LNCAP (cell line): ENCODE measurements around the gene CATSPER3.

Experiments
- TF ChIP-seq, protein P1 (sequence below): fragments of 450-650 bp; IDR thresholded peaks from 2 replicates; pipeline ENCODE4 v1.5.1; 2017; ENCODE audit warnings: mild to moderate bottlenecking

CATSPER3 gene

DNA sequence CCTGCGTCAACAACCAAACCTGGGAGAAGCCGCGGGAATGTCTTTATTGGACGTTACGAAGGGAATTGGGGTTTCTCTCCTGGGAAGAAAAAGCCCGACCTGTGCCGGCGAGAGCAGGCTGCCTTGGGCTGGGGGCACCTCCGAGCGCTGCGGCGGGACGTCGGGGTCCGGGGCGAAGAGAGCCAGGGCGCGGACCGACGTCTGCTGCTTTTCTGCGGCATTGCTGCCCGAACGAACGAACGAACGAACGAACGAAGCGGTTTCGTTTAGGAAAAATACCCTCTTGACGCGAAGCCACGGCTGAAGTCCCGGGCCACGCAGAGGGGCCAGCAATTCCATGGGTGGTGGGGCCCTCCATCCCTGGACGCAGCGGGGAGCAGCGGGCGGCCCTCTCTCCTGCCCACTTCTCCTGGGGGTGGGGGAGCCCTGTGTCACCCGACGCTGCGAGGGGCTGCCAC is 71.1 kb downstream of the CATSPER3 start:
- TF ChIP-seq, protein P1, sequence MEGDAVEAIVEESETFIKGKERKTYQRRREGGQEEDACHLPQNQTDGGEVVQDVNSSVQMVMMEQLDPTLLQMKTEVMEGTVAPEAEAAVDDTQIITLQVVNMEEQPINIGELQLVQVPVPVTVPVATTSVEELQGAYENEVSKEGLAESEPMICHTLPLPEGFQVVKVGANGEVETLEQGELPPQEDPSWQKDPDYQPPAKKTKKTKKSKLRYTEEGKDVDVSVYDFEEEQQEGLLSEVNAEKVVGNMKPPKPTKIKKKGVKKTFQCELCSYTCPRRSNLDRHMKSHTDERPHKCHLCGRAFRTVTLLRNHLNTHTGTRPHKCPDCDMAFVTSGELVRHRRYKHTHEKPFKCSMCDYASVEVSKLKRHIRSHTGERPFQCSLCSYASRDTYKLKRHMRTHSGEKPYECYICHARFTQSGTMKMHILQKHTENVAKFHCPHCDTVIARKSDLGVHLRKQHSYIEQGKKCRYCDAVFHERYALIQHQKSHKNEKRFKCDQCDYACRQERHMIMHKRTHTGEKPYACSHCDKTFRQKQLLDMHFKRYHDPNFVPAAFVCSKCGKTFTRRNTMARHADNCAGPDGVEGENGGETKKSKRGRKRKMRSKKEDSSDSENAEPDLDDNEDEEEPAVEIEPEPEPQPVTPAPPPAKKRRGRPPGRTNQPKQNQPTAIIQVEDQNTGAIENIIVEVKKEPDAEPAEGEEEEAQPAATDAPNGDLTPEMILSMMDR: no peak

DNA sequence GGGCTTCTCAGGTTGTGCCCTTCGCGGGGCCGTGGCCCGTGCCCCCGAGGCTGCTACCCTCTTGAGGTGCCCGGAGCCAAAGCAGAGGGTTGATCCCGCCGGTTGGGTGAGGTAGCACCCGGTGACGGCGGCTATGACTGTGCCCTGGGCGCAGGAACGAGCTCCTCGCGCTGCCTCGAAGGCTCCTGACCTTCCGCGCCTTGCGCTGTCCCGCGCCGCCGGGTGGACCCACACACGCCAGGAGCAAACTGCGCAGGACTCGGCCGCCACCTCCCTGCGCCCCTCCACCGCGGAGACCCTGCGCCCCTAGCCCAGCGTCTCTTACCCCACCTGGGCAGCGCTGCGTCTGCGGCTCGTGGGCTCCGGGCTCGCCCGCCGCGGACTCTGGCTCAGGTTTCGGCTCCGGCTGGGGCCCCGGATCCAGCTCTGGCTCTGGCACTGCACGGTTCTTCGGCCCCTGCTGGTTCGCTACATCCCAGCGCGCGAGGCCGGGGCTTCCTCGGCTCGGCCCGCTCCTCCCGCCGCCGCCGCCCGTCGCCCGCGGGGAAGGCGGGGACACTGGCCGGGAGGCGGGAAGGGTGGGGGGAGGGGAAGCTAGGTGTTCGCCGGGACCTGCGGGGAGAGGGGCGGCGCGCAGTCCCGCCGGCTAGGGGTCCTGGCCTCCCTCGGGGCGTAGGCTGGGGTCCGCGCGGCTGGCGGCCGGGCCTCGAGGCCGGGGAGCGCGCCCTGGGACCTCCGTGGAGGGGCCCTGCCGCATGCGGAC is 71.7 kb downstream of the CATSPER3 start:
- TF ChIP-seq, protein P1: no peak

DNA sequence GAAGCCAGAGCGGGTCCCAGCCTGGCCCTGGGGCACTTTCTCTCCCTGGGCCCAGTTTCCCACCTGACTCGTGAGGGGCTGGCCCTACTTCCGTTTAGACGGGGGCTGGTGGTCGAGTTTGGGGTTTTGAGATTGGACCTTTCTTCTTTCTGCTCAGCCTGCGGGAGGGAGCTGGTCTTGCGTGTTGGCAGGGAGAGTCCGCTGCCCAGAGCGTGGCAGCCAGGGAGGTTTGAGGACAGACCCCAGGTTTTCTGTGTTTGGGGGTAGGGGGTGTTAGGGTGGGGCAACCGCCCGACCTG is 72.3 kb downstream of the CATSPER3 start:
- TF ChIP-seq, protein P1: no peak

- TF ChIP-seq, protein P1: no peak
These were observed 72.8 kb downstream of the CATSPER3 start for GRCh38 chr5:135040333-135041144.

GRCh38 chr5:135041145-135041587 is 73.5 kb downstream of the CATSPER3 start:
- TF ChIP-seq, protein P1: no peak

DNA sequence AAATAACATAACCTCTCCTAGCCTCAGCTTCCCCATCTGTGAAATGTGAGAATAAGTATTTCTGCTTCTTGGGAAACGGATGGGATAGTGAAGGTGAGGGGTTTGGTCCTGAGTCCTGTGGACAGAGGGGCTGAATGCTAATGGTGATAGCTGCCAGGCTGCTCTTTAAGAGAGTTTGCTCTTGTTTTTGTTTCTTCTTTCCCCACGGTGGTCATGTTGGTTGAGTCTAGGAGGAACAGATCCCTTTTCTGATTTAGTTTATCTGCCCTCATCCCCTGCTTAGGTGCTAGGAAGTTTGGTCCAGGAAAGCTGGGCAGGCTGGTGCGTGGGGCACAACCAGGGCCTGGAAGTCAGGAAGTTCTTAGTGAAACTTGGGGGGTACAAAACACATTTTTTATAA is 74.0 kb downstream of the CATSPER3 start:
- TF ChIP-seq, protein P1: no peak

GRCh38 chr5:135042595-135042994 is 74.9 kb downstream of the CATSPER3 start:
- TF ChIP-seq, protein P1: no peak
